Panc1 (cell line): ENCODE results near the gene PDE4C. TPM values are rescaled to one million over a fixed set of nuclear protein-coding genes. Genes with fewer than 3 reads are reported as not detected.

Source experiments
- ATAC-seq: fragments of 200-7000 bp; cut with Tn5 transposase; 2 replicates; pipeline ENCODE4 v1.9.1; 2020; ENCODE audit warnings: mild to moderate bottlenecking, moderate library complexity
- BruUV-seq: library from RNA; stranded (reverse); fragments of 400-500 nt; replicated peaks from 2 replicates; lab custom pipeline; 2021; lab: Mats Ljungman, UMichigan
- CTCF ChIA-PET: fragments of 300-600 bp; sonication (Branson Sonifier 250); formaldehyde crosslinking; loops from one replicate; lab custom pipeline; 2022; ENCODE audit warnings: antibody characterized with exemption; lab: Charles Lee
- POLR2A ChIA-PET: fragments of 300-600 bp; sonication (Branson Sonifier 250); formaldehyde crosslinking; loops from one replicate; lab custom pipeline; 2022; ENCODE audit warnings: antibody characterized with exemption; lab: Charles Lee
- DNase-seq: peaks from one replicate; pipeline ENCODE4 v3.0.0-alpha.2; 2010; ENCODE audit warnings: low read depth, low spot score
- H3K27ac ChIP-seq: 2 replicates; pipeline ENCODE4 v1.5.1; 2011; ENCODE audit warnings: mild to moderate bottlenecking, low read length, inconsistent platforms
- H3K27me3 ChIP-seq: fragments of 200-500 bp; sonication (Bioruptor generic); 2 replicates; pipeline ENCODE4 v1.6.0; 2014; ENCODE audit warnings: low read length, inconsistent platforms; ENCODE audit not compliant: control insufficient read depth, insufficient read depth
- H3K36me3 ChIP-seq: fragments of 200-500 bp; sonication (Bioruptor generic); 2 replicates; pipeline ENCODE4 v1.5.1; 2014; ENCODE audit warnings: inconsistent platforms, mild to moderate bottlenecking, low read length, moderate library complexity; ENCODE audit not compliant: control insufficient read depth, insufficient read depth
- H3K4me1 ChIP-seq: 2 replicates; pipeline ENCODE4 v1.5.1; 2011; ENCODE audit warnings: inconsistent platforms, mild to moderate bottlenecking, low read length, moderate library complexity; ENCODE audit not compliant: control insufficient read depth, insufficient read depth
- H3K4me3 ChIP-seq, 2 experiments: 2 replicates each; pipeline ENCODE4 v1.5.1; 2011 to 2012; ENCODE audit warnings: low read depth in 2 of 2, low read length in 2 of 2, mild to moderate bottlenecking in 2 of 2, inconsistent platforms in 1 of 2, moderate library complexity in 1 of 2
- H3K9me3 ChIP-seq: fragments of 200-500 bp; sonication (Bioruptor generic); 2 replicates; pipeline ENCODE4 v1.5.1; 2014; ENCODE audit warnings: low read depth, mild to moderate bottlenecking, inconsistent platforms, low read length, moderate library complexity; ENCODE audit not compliant: control insufficient read depth, insufficient read depth
- CTCF ChIP-seq: fragments of 450-650 bp; IDR thresholded peaks from 2 replicates; pipeline ENCODE4 v1.5.1; 2017; ENCODE audit warnings: mild to moderate bottlenecking
- POLR2AphosphoS5 ChIP-seq: IDR thresholded peaks from 2 replicates; pipeline ENCODE4 v1.6.1; 2012; ENCODE audit warnings: mild to moderate bottlenecking, low read depth, low read length, moderate library complexity
- REST ChIP-seq, 2 experiments: IDR thresholded peaks; 2 replicates each; pipeline ENCODE4 v1.6.1; 2011 to 2012; ENCODE audit warnings: low read depth in 2 of 2, control low read depth in 1 of 2, low read length in 1 of 2, mild to moderate bottlenecking in 1 of 2, moderate library complexity in 1 of 2; ENCODE audit not compliant: insufficient read depth in 1 of 2
- SIN3A ChIP-seq: IDR thresholded peaks from 2 replicates; pipeline ENCODE4 v1.6.1; 2012; ENCODE audit warnings: low read depth, mild to moderate bottlenecking, low read length, moderate library complexity, borderline replicate concordance; ENCODE audit not compliant: insufficient read depth
- TCF7L2 ChIP-seq: IDR thresholded peaks from 2 replicates; pipeline ENCODE4 v1.6.1; 2011; ENCODE audit warnings: mild to moderate bottlenecking, low read depth, low read length, inconsistent platforms
- in situ Hi-C: cut with HindIII; loops from 2 replicates; pipeline ENCODE4 v1.10.0; 2016; ENCODE audit warnings: low sequenced_read_pairs, low pct_unique_long_range_greater_than_20kb
- intact Hi-C: fragments of 100-400 bp; cut with micrococcal nuclease; formaldehyde crosslinking; loops from one replicate; pipeline ENCODE4 v1.10.0; 2022; ENCODE audit not compliant: unreplicated experiment
- total RNA-seq: library from RNA; stranded (reverse); gene quantifications from one replicate; pipeline ENCODE4 v1.2.1, GENCODE V29; 2021; ENCODE audit not compliant: unreplicated experiment

The PDE4C gene
- total RNA-seq, 1 experiment from 2014 or later: 0.98 TPM

GRCh38 chr19:18197306-18197705, 28.9 kb downstream of the PDE4C start:
- POLR2A ChIA-PET: no interaction called here
- Histone ChIP-seq H3K27me3 (no peaks in the 10 kb centered on the region), H3K9me3 (no peaks in the 10 kb centered on the region), H3K36me3 (no peaks in the 10 kb centered on the region; the same call in 1 of the 2 replicates), H3K4me3 (no peak overlapping the region), H3K4me1 (0 out of 2 replicates have a peak, but pooled peaks cover 2% of the 10 kb centered on the region), H3K27ac (no peak overlapping the region)
- CTCF ChIA-PET: interaction anchor here (0.7 kb wide), 1 partner anchor 131 kb away, joined by 5 read pairs; no protein-coding TSS in a partner anchor
- no TSS peak for BruUV-seq
- intact Hi-C loops (no loop called here), in situ Hi-C loops (no loop called here)
- DNase-seq (no peak), ATAC-seq (no peak)
- TF ChIP-seq POLR2AphosphoS5 (no peak), TCF7L2 (no peak), REST (IDR thresholded peaks at IDR 0.05; ENCODE audit: insufficient read depth in 1 of 2, low read depth in 2 of 2, low read length in 1 of 2) (no peak)

- Histone ChIP-seq H3K27ac (no peak overlapping the region), H3K4me1 (peaks cover 7% of the 10 kb centered on the region), H3K9me3 (no peaks in the 10 kb centered on the region), H3K36me3 (no peaks in the 10 kb centered on the region; the same call in 1 of the 2 replicates), H3K27me3 (no peaks in the 10 kb centered on the region), H3K4me3 (no peak overlapping the region)
- intact Hi-C loops (no loop called here), in situ Hi-C loops (no loop called here)
- POLR2A ChIA-PET: no interaction called here
- no TSS peak for BruUV-seq
- no peak for ATAC-seq
- no peak for TF ChIP-seq CTCF
- no peak for TF ChIP-seq POLR2AphosphoS5
- TF ChIP-seq SIN3A: no peak
- TF ChIP-seq TCF7L2: no peak
- TF ChIP-seq REST (IDR thresholded peaks at IDR 0.05; ENCODE audit: insufficient read depth in 1 of 2, low read depth in 2 of 2, low read length in 1 of 2): no peak
- CTCF ChIA-PET: no interaction called here
- no peak for DNase-seq
Observed at GRCh38 chr19:18196511-18196845, 29.8 kb downstream of the PDE4C start.
